Activated naive CD4-positive, alpha-beta T cell (primary cell): ENCODE measurements around the gene SMIM29.
A peak's percentile ranks its signal among the peaks of the same experiment; 100 is the strongest.

ENCODE experiments used
- DNase-seq, 4 experiments: peaks; one replicate each; lab custom pipeline; 2025; lab: John Stamatoyannopoulos, UW

SMIM29 gene

GRCh38 chr6:34226066-34226465, 22.7 kb downstream of the SMIM29 start:
- no peak for DNase-seq

- DNase-seq: no peak
Measured at GRCh38 chr6:34225551-34225950, 23.3 kb downstream of the SMIM29 start.

- DNase-seq: peak; percentile 81 to 92 (median 86)
Measured at GRCh38 chr6:34223956-34224940, 24.6 kb downstream of the SMIM29 start.

DNA sequence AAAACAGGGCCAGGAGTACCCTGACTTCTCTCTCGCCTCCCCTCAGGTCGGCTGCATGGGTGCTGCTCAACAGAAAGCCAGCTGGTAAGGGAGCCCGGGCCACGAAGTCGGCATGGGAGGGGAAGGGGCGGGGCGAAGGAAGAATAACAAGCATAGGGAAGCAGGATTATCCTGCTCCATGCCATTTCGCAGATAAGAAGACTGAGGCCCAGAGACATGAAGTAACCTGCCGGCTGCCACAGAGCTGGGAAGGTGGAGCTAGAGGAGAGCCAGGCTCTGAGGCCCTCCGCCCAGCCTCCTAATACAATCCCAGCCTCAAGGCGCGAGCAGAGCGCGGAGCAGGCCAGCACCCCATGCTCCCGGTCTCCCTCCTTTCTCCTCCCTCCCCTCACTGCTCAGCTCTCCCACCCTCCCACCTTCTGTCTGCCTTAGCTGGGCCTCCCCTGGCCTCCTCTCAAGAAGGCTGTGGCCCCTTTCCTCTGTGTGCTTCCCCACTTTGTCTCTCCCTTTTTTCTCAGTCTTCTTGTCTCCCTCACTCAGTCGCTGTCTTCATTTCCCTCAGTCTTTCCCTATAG, 25.3 kb downstream of the SMIM29 start:
- no peak for DNase-seq

DNA sequence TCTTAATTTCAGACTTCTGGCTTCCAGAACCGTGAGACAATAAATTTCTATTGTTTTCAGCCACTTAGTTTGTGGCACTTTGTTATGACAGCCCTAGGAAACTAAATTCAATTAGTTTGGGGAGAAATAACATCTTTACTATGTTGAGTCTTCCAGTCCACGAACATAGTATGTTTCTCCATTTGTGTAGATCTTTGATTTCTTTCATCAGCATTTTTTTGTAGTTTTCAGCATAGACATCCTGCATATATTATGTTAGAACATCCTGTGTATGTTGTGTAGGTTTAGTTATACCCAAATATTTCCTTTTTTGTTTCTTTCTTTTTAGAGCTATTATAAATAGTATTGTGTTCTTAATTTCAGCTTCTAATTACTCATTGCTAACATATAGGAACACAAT, 30.1 kb downstream of the SMIM29 start:
- DNase-seq: no peak

GRCh38 chr6:34213772-34214171, 35.0 kb downstream of the SMIM29 start:
- DNase-seq: no peak

DNA sequence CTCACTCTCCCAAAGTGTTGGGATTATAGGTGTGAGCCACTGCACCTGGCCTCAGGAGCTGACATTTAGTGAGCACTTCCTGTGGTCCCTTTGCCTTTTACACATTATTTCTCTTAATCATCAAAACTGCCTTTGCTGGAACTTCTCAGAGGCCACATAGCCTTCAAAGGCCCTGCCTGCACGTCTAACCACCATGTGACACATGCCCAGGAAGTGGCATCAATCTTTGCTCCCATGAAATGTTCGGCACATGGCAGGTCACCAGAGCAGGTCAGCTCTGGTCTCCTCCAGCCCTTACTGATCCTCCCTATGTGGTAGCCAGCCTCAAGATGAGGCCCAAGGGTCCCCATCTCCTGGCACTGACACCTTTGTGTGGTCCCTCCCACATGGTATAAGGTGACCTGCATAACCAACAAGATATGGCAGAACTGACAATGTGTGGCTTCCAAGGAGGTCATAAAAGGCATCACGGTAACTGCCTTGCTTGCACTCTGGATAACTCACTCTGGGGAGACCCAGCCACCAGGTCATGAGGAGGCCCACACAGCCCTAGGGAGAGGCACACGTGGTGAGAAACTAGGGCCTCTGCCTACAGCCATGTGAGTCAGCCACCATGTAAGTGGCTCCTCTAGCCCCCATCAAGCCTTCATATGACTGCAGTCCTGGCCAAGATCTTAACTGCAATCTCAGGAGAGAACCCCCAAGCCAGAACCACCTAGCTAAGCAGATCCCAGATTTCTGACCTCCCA, 40.9 kb downstream of the SMIM29 start:
- DNase-seq: no peak

- DNase-seq: no peak
Measured at GRCh38 chr6:34206726-34207125, 42.1 kb downstream of the SMIM29 start.

- DNase-seq: no peak
Measured at GRCh38 chr6:34205916-34206315, 42.9 kb downstream of the SMIM29 start.

GRCh38 chr6:34205466-34205865, 43.3 kb downstream of the SMIM29 start:
- no peak for DNase-seq

DNA sequence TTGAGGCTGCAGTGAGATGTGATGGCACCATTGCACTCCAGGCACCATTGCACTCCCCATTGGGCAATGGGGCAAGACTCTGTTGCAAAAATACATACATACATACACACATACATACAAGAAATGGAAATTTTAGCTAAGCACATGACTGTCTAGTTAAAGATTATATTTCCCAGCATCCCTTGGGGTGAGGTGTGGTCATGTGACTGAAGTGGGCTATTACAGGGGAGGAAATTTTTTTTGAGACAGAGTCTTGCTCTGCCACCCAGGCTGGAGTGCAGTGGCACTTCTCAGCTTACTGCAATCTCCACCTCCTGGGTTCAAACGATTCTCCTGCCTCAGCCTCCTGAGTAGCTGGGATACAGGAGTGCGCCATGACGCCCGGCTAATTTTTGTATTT, 44.1 kb downstream of the SMIM29 start:
- no peak for DNase-seq

DNA sequence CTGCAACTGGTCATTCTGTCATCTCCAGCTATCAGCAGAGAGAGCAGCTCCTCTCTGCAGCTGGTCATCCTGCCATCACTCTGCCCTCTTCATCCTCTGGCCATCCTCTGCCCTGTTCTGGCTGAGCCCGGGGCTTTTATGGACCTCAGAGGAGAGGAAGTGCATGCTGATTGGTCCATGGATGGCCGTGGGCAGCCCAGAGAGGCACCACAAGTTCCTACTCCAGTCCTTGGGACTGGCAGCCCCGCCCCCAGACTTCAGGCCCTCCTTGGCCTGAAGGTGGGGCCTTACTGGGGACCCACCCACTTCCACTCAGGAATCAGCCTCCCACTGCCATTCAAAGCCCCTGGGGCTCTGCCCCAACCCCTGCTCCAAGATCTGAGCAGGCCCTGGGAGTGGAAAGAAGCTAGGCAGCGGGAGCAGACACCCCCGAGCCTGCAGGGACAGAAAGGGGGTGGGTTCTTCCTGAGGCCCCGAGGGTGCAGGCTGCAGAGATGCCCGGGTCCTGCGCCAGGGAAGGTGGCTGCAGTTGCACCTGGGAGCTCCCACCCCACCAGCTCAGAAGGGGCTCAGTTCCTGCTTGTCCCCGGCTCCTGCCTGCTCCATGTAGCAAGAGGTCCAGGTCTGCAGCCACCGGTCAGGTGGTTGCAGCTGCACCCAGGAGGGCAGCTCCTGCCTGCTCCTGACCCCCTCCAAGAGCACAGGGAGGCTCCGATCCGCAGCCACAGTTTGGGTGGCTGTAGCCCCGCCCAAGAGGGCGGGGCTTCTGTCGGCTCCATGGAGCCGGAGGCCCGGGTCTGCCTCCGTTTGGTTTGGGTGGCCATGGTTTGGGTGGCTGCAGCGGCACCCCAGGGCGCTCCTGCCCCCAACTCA, 46.2 kb downstream of the SMIM29 start:
- DNase-seq: no peak

DNA sequence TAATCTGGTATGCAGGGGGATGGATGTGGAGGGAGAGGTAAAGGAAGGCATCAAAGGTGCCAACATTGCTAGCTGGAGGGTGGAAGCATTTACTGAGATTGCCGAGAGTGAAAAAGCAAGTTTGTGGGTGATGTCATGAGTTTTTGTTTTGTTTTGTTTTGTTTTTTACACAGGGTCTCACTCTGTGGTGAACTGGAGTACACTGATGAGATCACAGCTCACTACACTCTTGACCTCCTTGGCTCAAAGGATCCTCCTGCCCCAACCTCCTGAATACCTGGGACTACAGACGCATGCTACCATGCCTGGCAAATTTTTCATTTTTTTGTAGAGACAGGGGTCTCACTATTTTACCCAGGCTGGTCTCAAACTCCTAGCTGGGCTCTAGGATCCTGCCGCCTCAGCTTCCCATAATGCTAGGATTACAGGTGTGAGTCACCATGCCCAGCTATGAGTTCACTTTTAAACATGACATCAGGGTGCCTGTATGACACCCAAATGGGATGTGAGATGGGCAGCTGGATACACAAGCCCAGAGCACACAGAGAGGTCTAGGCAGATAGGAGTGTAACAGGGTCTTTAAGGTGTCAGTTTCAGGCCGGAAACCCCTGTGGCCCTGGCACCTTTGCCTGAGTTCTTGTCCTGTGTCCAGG, 47.2 kb downstream of the SMIM29 start:
- DNase-seq: no peak

GRCh38 chr6:34200340-34200971, 48.4 kb downstream of the SMIM29 start:
- DNase-seq: no peak

DNA sequence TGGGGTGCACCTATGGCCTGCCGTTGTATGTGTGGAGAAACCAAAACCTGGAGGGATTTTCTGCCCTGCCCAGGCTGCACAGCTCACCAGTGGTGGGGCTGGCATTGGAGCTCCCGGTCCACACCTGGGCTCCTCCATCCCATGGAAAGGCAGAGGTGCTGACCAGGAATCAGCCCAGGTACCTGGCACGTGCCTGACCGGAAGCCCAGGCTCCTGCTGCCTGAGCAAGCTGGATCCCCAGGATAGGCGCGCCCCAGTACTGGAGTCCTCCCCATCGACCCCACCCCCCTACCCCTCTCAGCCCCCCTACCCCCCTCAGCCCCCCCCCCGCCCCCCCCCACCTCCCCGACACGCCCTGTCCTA, 52.0 kb downstream of the SMIM29 start:
- DNase-seq: no peak
